HG03565 (cell line): ENCODE results near the gene MX1.
A peak's percentile ranks its signal among the peaks of the same experiment; 100 is the strongest.

Experiments
- ATAC-seq: cut with Tn5 transposase; IDR thresholded peaks from one replicate; pipeline ENCODE4 v1.9.1; 2021; ENCODE audit warnings: mild to moderate bottlenecking, moderate library complexity; ENCODE audit not compliant: unreplicated experiment

The MX1 gene

DNA sequence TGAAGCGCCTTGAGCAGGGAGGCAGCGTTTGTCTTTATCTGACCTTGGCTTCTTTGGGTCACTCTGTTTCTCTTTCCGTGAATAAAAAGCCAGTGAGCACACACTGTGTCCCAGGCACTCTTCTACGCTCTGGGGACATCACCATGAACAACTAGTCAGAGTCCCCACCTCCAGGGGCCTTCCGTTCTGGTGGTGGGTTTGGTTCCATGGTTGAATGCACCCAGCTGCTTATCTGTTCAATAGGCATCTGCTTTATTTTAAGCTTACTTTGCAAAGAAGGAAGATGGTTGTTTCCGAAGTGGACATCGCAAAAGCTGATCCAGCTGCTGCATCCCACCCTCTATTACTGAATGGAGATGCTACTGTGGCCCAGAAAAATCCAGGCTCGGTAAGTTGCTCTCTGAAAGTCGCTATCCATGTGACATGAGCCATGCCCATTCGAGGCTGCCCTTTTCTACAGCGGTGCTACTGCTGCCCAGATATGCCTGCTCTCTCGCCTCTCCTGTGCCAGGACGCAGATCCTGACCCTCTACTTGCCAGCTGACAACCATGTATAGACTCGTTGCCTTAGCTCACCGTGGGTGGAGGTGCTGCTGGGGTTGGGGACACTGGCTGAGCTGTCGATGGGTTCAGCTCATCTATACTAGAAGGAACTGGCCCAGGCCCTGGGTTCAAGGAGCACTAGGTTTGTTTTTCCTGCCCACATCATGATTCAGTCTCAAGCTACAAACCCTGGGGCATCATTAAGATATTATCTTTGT lies 5.9 kb downstream of the MX1 start:
- peak; percentile 84 for ATAC-seq

DNA sequence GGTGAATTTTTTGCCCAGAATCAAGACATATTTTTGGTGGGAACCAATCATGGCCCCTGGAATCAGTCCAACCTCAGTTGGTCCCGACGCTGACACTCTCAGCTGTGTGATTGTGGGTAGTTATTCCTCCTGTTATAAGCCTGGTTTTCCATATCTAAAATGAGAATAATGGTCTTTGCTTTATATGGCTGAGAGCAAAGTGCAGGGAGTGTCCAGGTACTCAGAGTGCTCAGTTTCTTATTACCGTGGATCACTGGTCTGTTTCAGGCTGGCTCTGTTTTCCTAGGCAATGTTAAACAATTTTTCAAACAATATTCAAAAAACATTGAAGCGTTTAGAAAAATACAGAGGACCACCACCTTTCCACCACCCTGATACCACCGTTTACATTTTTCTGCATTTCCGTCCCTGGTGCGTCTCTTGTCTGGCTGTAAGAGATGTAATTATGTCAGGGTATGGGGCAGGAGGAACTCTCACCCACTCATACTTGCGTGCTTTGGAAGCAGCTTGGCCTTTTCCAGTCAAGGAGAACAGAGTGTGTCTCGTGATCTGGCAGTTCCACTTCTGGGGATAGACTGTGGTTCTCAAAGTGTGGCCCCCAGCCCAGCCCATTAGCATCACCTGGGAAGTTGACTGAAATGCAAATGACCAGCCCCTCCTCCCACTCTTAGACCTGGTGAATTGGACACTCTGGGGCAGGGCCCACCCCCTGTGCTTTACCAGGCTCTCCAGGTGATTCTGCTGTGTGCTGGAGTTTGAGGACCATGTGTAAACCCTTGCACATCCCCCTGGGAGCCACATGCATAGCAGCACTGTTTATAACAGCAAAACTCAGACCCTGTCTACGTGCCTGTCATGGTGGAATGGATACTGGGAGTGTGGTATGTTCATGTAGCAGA lies 6.8 kb downstream of the MX1 start:
- ATAC-seq = no peak

GRCh38 chr21:41433566-41433965 lies 7.5 kb downstream of the MX1 start:
- no peak for ATAC-seq

DNA sequence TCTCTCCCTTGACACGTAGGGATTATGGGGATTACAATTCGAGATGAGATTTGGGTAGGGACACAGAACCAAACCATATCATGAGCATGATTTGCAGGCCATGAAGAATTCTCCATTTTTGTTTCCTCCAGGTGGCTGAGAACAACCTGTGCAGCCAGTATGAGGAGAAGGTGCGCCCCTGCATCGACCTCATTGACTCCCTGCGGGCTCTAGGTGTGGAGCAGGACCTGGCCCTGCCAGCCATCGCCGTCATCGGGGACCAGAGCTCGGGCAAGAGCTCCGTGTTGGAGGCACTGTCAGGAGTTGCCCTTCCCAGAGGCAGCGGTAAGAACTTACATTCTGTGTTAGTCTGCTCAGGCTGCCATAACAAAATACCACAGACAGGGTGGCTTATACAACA lies 9.7 kb downstream of the MX1 start:
- no peak for ATAC-seq

GRCh38 chr21:41437729-41438128 lies 11.7 kb downstream of the MX1 start:
- ATAC-seq = no peak

- ATAC-seq = no peak
Measured at GRCh38 chr21:41438425-41439113, 12.5 kb downstream of the MX1 start.

DNA sequence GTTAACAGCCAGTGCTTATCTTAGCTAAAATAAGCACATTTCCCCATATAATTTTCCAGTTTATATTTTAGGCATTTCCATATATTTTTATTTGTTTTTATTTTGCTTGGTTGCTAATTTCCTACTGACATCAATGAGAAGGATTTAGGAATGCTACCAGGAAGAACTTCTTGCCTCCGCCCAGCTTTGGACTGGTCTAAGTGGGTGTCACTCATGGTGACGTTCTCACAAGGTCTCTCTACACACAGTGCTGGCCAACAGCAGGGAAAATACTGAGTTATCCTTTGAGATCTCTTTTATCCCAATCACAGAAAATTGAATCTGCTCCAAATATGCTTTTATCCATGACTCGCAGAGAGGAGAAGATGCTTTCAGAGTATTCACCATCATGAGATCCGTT lies 13.2 kb downstream of the MX1 start:
- ATAC-seq = no peak

GRCh38 chr21:41441546-41441945 lies 15.5 kb downstream of the MX1 start:
- no peak for ATAC-seq

DNA sequence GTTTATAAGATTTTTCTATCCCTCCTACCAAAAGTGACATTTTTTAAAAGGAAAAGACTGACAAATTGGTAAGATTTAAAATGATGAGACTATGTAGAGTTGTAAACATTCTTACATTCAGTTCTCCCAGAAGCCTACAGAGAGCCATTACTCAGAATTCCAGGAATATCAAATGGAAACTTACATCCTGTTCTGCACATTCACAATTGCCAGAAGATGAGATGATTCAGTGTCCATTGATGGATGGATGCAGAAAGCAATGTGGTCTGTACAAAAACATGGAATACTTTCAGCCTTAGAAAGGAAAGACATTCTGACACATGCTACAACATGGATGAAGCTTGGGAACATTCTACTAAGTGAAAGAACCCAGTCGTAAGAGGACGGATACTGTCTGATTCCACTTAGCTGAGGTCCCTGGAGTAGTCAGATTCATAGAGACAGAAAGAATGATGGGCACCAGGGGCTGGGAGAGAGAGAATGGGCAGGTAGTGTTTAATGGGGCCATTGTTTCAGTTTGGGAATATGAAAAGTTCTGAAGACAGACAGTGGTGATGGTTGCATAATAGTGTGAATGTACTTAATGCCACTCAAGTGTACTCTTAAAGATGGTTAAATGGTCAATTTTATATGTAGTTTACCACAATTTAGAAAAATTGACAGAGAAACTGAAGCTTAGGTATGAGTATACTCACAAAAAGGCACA lies 16.6 kb downstream of the MX1 start:
- ATAC-seq = no peak

- no peak for ATAC-seq
Measured at GRCh38 chr21:41443562-41443961, 17.5 kb downstream of the MX1 start.

- ATAC-seq = no peak
Measured at GRCh38 chr21:41444703-41445464, 18.8 kb downstream of the MX1 start.

DNA sequence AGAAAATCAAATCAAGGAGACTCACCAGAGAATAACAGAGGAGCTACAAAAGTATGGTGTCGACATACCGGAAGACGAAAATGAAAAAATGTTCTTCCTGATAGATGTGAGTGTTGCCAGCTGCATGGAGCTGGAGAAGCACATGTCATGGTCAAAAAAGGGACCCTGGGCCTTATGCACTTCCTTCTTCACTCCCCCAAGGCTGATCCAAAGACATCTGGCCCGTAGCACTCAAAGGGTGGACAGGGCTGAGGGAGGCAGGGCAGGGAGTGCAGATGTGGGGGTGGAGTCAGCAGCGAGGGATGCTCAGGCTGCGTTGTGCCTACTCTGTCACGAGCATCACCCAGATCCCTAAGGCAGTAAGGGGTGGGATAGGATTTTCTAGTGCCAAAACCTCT lies 19.4 kb downstream of the MX1 start:
- no peak for ATAC-seq

- ATAC-seq = no peak
Measured at GRCh38 chr21:41446586-41446985, 20.5 kb downstream of the MX1 start.

GRCh38 chr21:41447356-41447755 lies 21.3 kb downstream of the MX1 start:
- ATAC-seq = no peak

GRCh38 chr21:41449613-41450012 lies 23.6 kb downstream of the MX1 start:
- ATAC-seq = no peak

GRCh38 chr21:41451753-41452676 lies 26.0 kb downstream of the MX1 start:
- ATAC-seq = no peak

DNA sequence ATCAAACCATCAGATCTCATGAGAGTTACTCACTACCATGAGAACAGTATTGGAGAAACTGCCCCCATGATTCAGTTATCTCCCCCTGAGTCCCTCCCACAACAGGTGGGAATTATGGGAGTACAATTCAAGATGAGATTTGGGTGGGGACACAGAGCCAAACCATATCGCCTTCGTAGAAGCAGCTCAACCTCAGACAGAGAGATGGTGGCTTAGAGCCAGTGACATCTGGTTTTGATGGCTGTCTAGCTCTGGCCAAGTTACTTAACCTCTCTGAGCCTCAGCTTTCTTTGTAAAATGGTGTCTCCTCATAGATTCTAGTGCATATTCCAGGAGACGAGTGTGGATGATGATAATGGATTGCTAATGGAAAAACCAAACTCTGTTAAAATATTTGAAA lies 27.2 kb downstream of the MX1 start:
- no peak for ATAC-seq

DNA sequence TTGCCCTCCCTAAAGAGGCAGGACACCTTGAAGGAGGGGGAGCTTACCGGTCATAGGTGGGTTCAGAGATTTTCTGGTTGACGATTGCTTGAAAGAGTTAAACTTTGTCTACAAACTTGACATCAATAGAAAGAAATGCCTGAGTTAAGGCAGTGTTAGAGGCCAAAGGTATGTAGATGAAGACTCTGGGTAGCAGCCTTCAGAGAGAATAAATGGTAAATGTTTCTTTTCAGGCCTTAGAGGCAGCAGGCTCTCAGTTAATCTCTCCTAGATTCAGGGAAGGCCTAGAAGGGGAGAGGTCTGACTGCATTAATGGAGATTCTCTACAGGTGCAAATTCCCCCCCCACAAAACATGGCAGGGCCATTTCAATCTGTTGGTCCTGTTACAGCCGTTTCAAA lies 27.7 kb downstream of the MX1 start:
- ATAC-seq = no peak

- no peak for ATAC-seq
Measured at GRCh38 chr21:41458121-41458520, 32.1 kb downstream of the MX1 start.
